Measurements from ENCODE around the gene CPPED1. TPM values are rescaled to one million over a fixed set of nuclear protein-coding genes. Genes with fewer than 3 reads are reported as not detected.

Gene CPPED1
- total and polyA plus RNA-seq, 8 donors, result 9.1 to 33.3 (median 9.8) TPM

- Histone ChIP-seq H3K36me3 (peaks cover 0 to 50% of the 10 kb centered on the region in 2 donors), H3K4me3 (no peak overlapping the region), H3K27ac (no peak overlapping the region), H3K27me3 (no peaks in the 10 kb centered on the region), H3K4me1 (no peaks in the 10 kb centered on the region), H3K9me3 (no peaks in the 10 kb centered on the region)
- DNase-seq (no peak), ATAC-seq (no peak)
- intact Hi-C loops (cut with DNase I), result no loop called here
- TF ChIP-seq CTCF (IDR thresholded peaks at IDR 0.05), result no peak
These were observed 99.8 kb downstream of the CPPED1 start for GRCh38 chr16:12703935-12704334.

GRCh38 chr16:12700161-12700560 lies 103.5 kb downstream of the CPPED1 start:
- Histone ChIP-seq H3K27me3 (no peaks in the 10 kb centered on the region), H3K4me3 (no peak overlapping the region), H3K4me1 (no peaks in the 10 kb centered on the region), H3K36me3 (peaks cover 0 to 62% of the 10 kb centered on the region in 2 donors), H3K27ac (no peak overlapping the region), H3K9me3 (no peaks in the 10 kb centered on the region)
- intact Hi-C loops (cut with DNase I), result no loop called here
- ATAC-seq (no peak), DNase-seq (no peak)
- TF ChIP-seq CTCF (IDR thresholded peaks at IDR 0.05), result no peak

GRCh38 chr16:12699161-12699560 lies 104.5 kb downstream of the CPPED1 start:
- H3K4me1 ChIP-seq, result no peaks in the 10 kb centered on the region
- ATAC-seq (no peak), DNase-seq (no peak)
- no peak for TF ChIP-seq CTCF (IDR thresholded peaks at IDR 0.05)
- H3K27ac ChIP-seq, result no peak overlapping the region
- intact Hi-C loops (cut with DNase I), result no loop called here
- no peak overlapping the region for H3K4me3 ChIP-seq
- H3K9me3 ChIP-seq, result no peaks in the 10 kb centered on the region
- peaks cover 0 to 52% of the 10 kb centered on the region in 2 donors for H3K36me3 ChIP-seq
- H3K27me3 ChIP-seq, result no peaks in the 10 kb centered on the region

- no peaks in the 10 kb centered on the region for H3K4me1 ChIP-seq
- no peak for TF ChIP-seq CTCF (IDR thresholded peaks at IDR 0.05)
- no peaks in the 10 kb centered on the region for H3K27me3 ChIP-seq
- H3K36me3 ChIP-seq, result peaks cover 0 to 42% of the 10 kb centered on the region in 2 donors
- no peak overlapping the region for H3K27ac ChIP-seq
- H3K9me3 ChIP-seq, result no peaks in the 10 kb centered on the region
- no peak overlapping the region for H3K4me3 ChIP-seq
- no peak for ATAC-seq
- intact Hi-C loops (cut with DNase I), result no loop called here
- DNase-seq, result no peak
These were observed 106.2 kb downstream of the CPPED1 start for GRCh38 chr16:12697437-12697836.

- Histone ChIP-seq H3K4me1 (no peaks in the 10 kb centered on the region), H3K4me3 (no peak overlapping the region), H3K27ac (no peak overlapping the region), H3K27me3 (no peaks in the 10 kb centered on the region), H3K36me3 (peaks cover 0 to 33% of the 10 kb centered on the region in 2 donors), H3K9me3 (no peaks in the 10 kb centered on the region)
- intact Hi-C loops (cut with DNase I), result no loop called here
- DNase-seq, result no peak
- no peak for TF ChIP-seq CTCF (IDR thresholded peaks at IDR 0.05)
- no peak for ATAC-seq
These were observed 108.2 kb downstream of the CPPED1 start for GRCh38 chr16:12695454-12695853.
